HepG2 (cell line): Measurements from ENCODE around the gene APBB2. TPM values are rescaled to one million over a fixed set of nuclear protein-coding genes. Genes with fewer than 3 reads are reported as not detected.

ENCODE experiments used
- CC2D1A ChIP-seq: sonication (generic); formaldehyde crosslinking; IDR thresholded peaks from 2 replicates; pipeline ENCODE4 v1.8.1; 2023; ENCODE audit warnings: mild to moderate bottlenecking, missing genetic modification reagents
- CEBPG ChIP-seq: IDR thresholded peaks from 2 replicates; pipeline ENCODE4 v1.6.1; 2016
- HMG20A ChIP-seq: IDR thresholded peaks from 2 replicates; pipeline ENCODE4 v1.6.1; 2016; ENCODE audit warnings: borderline replicate concordance
- HNF4G ChIP-seq, 2 experiments: sonication (generic) in 1 of 2; formaldehyde crosslinking in 1 of 2; IDR thresholded peaks; 2 replicates each; pipeline versions ENCODE4 v1.4.0 to v1.6.1; 2011 to 2020; ENCODE audit warnings: borderline replicate concordance in 2 of 2, low read depth in 2 of 2, mild to moderate bottlenecking in 2 of 2, low read length in 1 of 2, missing genetic modification reagents in 1 of 2, moderate library complexity in 1 of 2
- KAT2B ChIP-seq: fragments of 150-350 bp; IDR thresholded peaks from 2 replicates; pipeline ENCODE4 v1.6.1; 2014; ENCODE audit warnings: low read depth, low read length, borderline replicate concordance
- POGZ ChIP-seq: sonication (generic); formaldehyde crosslinking; IDR thresholded peaks from 2 replicates; pipeline ENCODE4 v1.4.0; 2020; ENCODE audit warnings: mild to moderate bottlenecking, missing genetic modification reagents
- POLR2G ChIP-seq: fragments of 200-400 bp; formaldehyde crosslinking; IDR thresholded peaks from 2 replicates; pipeline ENCODE4 v1.6.1; 2018; ENCODE audit warnings: mild to moderate bottlenecking, low read depth, low read length, moderate library complexity
- RORA ChIP-seq: sonication (generic); formaldehyde crosslinking; IDR thresholded peaks from 2 replicates; pipeline ENCODE4 v1.5.0; 2020; ENCODE audit warnings: mild to moderate bottlenecking, missing genetic modification reagents, moderate library complexity
- RXRB ChIP-seq: IDR thresholded peaks from 2 replicates; pipeline ENCODE4 v1.6.1; 2016; ENCODE audit warnings: borderline replicate concordance, missing genetic modification reagents, missing compliant biosample characterization
- TFAP4 ChIP-seq: sonication (generic); IDR thresholded peaks from 2 replicates; pipeline ENCODE4 v1.6.1; 2016; ENCODE audit warnings: low read depth, borderline replicate concordance
- ZBTB40 ChIP-seq, 2 experiments: fragments of 450-650 bp in 1 of 2; sonication (generic) in 1 of 2; formaldehyde crosslinking in 1 of 2; IDR thresholded peaks; 2 replicates each; pipeline versions ENCODE4 v1.6.1 to v1.8.0; 2016 to 2022; ENCODE audit warnings: antibody characterized with exemption in 1 of 2, mild to moderate bottlenecking in 1 of 2, missing genetic modification reagents in 1 of 2
- ZIK1 ChIP-seq: sonication (generic); formaldehyde crosslinking; IDR thresholded peaks from 2 replicates; pipeline ENCODE4 v1.5.0; 2020; ENCODE audit warnings: mild to moderate bottlenecking, low read depth, missing genetic modification reagents, borderline replicate concordance
- ZNF687 ChIP-seq: sonication (generic); formaldehyde crosslinking; IDR thresholded peaks from 2 replicates; pipeline ENCODE4 v1.5.1; 2020; ENCODE audit warnings: mild to moderate bottlenecking, missing genetic modification reagents, moderate library complexity
- ZNF691 ChIP-seq: sonication (generic); formaldehyde crosslinking; IDR thresholded peaks from 2 replicates; pipeline ENCODE4 v1.4.0; 2020; ENCODE audit warnings: missing genetic modification reagents, low read depth, mild to moderate bottlenecking, borderline replicate concordance
- polyA plus RNA-seq, 8 experiments: library from polyadenylated mRNA; depleted of rRNA in 3 of 8; stranded (reverse) in 7 of 8; unstranded in 1 of 8; fragments of >200 nt; fragmentation: Illumina TruSeq in 4 of 8; extraction: Trizol in 4 of 8; gene quantifications; 2 replicates each; pipeline versions ENCODE4 v1.2.1 to v1.2.3, GENCODE V29; 2011 to 2016; ENCODE audit warnings: low read depth in 4 of 8, missing spikeins in 1 of 8, mixed read lengths in 1 of 8; ENCODE audit not compliant: insufficient read depth in 1 of 8
- total RNA-seq, 5 experiments: library from RNA; depleted of rRNA; stranded (reverse); fragments of >200 nt; fragmentation: Illumina TruSeq; extraction: Trizol; gene quantifications; 2 replicates each; pipeline ENCODE4 v1.2.3, GENCODE V29; 2016; ENCODE audit warnings: low read depth in 1 of 5

APBB2 gene
- total and polyA plus RNA-seq, 2 of the 13 experiments (the other 11 are each of a cell fraction or from before 2014, with no cell fraction given): 11.7 to 17.0 TPM

GRCh38 chr4:41077628-41078027, 136.7 kb downstream of the APBB2 start (continued):
- TF ChIP-seq ZBTB40 (IDR thresholded peaks at IDR 0.05): no peak
- TF ChIP-seq ZBTB40 (CRISPR knock-in tag; IDR thresholded peaks at IDR 0.05): no peak
- TF ChIP-seq TFAP4: peak; percentile 98
- no peak for TF ChIP-seq POLR2G
- TF ChIP-seq ZIK1: no peak
- peak; percentile 75 for TF ChIP-seq POGZ (CRISPR knock-in tag)
- TF ChIP-seq HNF4G (IDR thresholded peaks at IDR 0.05; ENCODE audit: borderline replicate concordance, low read depth, low read length): peak; percentile 50; the same call in 1 of the 2 replicates
- no peak; the same call in 1 of the 2 replicates for TF ChIP-seq HNF4G (CRISPR knock-in tag; IDR thresholded peaks at IDR 0.05; ENCODE audit: borderline replicate concordance, low read depth)
- peak; percentile 31; the same call in 1 of the 2 replicates for TF ChIP-seq HMG20A (CRISPR knock-in tag)
- TF ChIP-seq KAT2B: no peak
- no peak for TF ChIP-seq ZNF691 (CRISPR knock-in tag)
- no peak for TF ChIP-seq CEBPG (CRISPR knock-in tag)
- peak; percentile 78 for TF ChIP-seq RXRB (CRISPR knock-in tag)
- no peak for TF ChIP-seq ZNF687 (CRISPR knock-in tag)
- no peak for TF ChIP-seq CC2D1A (CRISPR knock-in tag)
- TF ChIP-seq RORA (CRISPR knock-in tag): 0 out of 2 replicates have a peak, but pooled peaks have one; percentile 64
